NCI-H2029 treated with DMSO at 0.1 percent for 48 hours (cell line): Measurements from ENCODE around the gene WDR5.

Source experiments
- DNase-seq: peaks from one replicate; lab custom pipeline; 2025; lab: John Stamatoyannopoulos, UW

WDR5 gene

GRCh38 chr9:134158753-134159392 is 23.0 kb downstream of the WDR5 start:
- no peak for DNase-seq

- no peak for DNase-seq
These were observed 23.8 kb downstream of the WDR5 start for GRCh38 chr9:134159566-134160245.

DNA sequence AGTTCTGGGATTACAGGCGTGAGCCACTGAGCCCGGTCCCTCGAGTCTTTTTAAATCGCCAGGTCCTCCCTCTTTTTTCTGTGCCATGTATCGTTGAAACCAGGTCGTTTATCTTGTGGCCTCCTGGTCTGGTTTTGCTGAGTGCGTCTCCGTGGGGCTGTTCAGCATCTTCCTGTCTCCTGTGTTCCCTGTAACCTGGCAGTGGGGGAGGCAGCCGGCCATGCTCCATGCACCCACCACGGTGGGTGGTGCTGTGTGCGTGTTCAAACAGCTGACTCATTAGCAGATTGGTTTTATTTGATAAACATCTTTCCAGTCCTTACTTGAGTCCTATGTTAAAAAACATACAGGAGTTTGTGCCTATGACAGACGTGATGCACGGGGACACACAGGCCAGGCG is 25.8 kb downstream of the WDR5 start:
- DNase-seq = no peak

GRCh38 chr9:134162212-134162775 is 26.4 kb downstream of the WDR5 start:
- DNase-seq = no peak

DNA sequence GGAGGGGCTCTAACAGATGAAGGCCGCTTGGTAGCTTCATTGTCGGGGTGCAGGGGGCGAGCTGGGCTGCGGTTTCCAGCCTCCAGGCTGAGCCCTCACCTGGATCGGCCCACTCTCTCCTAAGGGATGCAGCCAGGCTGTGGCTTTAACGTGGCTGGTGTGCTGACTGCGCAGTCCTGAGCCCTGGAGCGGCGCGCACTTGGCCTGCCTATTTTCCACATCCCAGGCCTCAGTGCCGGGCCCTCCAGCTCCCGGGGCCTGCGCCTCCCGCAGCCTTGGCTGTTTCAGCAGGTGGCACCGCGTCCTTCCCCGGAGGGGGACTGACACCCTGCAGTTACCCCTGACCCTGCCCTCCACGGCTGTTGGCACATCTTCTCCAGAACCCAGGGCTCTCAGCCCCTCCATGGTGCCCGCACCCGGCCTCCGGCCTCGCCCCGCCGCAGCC is 27.1 kb downstream of the WDR5 start:
- DNase-seq = no peak

- no peak for DNase-seq
These were observed 27.7 kb downstream of the WDR5 start for GRCh38 chr9:134163371-134164196.

- no peak for DNase-seq
These were observed 29.0 kb downstream of the WDR5 start for GRCh38 chr9:134164879-134165278.

DNA sequence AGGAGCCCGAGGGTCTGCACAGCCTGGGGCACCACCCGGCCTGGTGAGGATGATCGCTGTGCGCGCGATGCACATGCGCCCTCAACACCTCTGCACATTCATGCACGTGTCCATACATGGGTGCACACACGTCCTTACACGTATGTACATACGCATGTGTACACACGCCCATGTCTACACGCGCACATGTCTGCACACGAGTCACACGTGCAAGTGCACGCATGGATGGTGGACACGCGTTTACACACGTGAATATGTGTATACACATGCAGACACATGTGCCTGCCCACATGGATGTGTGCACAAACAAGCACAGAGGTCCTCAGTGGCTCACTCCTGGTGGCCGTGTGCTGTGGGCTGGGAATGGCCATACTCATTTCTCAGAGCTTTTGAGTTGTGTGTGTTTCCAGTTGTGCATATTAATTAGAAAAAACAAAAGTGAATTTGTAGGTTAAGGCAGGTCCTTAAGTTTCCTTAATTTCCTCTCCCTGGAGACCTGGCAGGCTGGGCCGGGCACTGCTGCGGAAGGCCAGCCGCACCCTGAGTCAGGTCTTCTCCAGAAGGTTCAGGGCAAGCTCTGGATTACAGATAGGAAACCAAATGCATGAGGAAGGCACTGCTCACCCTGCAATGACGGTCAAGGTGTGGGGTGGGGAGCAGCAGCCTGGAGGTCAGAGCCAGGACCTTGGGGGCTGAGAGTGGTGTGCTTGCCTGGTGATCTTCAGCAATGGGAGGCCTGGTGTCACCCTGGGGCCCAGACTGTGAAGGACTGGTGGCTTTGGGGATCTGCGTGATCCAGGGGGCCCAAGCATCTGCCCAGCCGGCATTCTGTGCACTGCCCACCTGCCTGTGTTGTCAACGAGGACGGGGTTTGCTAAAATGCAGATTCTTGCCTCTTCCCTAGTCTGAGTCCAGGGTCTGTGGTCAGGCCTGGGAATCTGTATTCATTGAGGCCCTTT is 29.8 kb downstream of the WDR5 start:
- no peak for DNase-seq

DNA sequence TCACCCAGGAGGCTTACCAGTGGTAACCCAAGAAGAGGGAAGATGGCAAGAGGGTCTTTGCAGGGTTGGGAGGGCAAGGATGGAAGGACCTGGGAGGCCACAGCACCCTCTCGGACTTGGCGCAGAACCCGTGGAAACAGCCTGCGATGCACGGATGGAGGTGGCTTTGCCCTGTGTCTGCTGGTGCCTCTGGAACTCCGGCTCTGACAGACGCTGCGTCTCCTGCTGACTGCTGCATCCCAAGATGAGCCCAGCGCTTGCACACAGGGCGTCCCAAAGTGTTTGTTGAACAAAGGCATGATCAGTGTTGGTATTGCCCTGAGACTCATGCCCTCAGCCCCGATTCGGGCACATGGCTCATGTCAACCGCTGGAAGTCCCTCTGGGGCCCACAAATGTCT is 30.5 kb downstream of the WDR5 start:
- DNase-seq = no peak

DNA sequence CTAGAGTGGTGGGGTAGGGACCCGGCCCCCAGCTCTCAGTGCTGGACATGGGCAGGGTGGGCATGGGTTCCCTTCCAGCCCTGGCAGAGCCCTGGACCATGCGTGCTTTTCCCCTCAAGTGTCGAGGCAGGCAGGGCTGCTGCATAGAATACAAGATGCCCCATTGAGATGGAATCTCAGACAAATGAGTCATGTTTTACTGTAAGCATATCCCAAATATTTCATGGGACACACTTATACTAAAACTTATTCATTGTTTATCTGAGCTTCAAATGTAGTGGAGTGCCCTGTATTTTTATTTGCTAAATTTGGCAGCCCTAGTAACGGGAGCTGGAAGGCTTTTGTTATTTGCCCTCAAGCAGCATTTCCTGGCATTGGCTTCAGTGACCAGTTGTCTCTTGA is 31.6 kb downstream of the WDR5 start:
- no peak for DNase-seq

- no peak for DNase-seq
These were observed 33.1 kb downstream of the WDR5 start for GRCh38 chr9:134168757-134169550.

DNA sequence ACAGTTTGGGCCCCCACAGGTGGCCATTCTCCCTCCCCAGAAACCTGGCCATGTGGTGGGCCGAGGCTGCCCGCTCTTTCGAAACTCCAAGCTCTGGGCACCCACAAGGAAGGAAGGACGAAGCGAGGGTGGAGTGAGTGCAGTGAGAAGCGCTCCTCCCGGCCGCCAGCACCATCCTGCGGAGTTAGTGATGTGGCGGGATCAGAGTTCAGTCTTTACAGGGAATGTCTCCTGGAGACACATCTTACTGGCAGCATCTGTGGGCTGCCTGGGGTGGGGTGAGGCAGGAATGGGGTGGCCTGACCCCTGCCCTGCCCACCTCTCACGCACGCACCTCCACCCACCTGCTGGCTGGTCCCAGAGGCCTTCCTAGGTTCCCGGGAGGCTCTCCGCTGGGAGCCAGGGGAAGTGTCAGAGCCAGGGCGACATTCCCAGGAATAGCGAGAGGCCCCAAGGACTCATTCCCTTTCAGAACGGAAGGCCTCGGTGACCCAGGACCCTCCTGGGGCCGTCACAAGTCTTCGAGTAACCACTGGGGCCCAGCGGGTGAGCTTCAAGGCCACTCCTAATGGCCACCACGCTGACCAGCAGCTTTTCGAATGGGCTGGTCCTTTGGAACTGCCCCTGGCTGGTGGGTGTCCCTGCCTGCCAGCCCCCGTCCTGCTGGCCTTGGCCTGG is 34.0 kb downstream of the WDR5 start:
- DNase-seq = no peak

DNA sequence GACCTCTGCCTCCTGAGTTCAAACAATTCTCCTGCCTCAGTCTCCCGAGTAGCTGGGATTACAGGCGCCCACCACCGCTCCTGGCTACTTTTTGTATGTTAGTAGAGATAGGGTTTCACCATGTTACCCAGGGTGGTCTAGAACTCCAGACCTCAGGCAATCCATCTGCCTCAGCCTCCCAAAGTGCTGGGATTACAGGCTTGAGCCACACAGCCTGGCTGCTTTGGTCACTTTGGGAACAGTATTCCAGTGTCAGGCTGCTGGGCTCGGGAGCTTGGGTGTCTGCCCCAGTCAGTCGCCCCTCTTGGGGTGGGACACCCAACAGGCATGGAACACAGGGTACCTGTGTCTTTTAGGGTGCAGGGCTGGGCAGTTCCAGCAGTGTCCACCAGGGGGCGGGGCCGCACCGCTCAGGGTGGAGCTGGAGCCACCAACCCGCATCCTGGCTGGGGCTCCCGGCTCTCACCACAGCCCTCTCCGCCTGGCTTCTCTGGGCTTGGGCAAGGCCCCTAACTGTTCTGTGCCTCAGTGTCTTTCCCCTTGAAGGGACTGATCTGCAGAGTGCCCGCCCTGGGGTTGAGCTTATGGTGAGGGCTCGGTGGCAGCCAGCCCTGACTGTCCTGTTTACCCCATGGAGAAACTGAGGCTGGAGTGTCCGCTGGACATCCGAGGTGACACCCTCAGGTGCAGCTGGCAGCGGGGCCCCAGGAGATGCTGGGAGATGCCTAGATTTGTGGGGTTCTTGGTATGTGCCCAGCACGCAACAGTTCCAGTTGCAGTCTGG is 34.8 kb downstream of the WDR5 start:
- no peak for DNase-seq

DNA sequence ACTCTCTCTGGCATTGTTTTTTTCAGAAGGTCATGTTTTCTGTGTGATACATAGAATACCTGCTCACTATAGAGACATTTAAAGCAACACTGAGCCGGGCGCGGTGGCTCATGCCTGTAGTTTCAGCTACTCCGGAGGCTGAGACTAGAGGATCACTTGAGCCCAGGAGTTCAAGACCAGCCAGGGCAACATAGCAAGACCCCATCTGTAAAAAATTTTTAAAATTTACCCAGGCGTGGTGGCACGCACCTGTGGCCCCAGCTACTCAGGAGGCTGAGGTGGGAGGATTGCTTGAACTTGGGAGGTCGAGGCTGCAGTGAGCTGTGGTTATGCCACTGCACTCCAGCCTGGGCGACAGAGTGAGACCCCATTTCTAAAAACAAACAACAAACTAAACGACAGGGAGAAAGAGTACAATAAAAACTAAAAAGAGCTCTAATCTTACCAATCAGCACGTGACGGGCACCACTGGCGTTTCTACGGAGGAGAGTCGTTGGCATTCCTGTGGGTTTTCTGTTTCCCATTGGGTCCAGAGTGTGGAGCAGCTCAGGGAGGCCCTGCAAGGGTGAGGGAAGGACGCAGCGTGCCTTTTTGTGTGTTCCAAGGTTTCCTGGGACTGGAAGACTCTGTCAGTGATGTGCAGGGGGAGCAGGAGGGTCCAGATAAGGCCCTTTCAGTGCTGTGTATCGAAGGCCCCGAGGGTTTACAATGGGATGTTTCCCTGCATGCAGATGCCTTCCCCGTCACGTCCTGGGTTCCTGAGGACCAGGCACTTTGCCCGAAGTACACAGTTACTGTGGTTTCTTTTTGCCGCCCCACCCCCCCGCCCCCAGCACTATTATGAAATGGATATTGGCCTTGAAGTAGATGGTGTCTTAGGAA is 35.7 kb downstream of the WDR5 start:
- DNase-seq = no peak

DNA sequence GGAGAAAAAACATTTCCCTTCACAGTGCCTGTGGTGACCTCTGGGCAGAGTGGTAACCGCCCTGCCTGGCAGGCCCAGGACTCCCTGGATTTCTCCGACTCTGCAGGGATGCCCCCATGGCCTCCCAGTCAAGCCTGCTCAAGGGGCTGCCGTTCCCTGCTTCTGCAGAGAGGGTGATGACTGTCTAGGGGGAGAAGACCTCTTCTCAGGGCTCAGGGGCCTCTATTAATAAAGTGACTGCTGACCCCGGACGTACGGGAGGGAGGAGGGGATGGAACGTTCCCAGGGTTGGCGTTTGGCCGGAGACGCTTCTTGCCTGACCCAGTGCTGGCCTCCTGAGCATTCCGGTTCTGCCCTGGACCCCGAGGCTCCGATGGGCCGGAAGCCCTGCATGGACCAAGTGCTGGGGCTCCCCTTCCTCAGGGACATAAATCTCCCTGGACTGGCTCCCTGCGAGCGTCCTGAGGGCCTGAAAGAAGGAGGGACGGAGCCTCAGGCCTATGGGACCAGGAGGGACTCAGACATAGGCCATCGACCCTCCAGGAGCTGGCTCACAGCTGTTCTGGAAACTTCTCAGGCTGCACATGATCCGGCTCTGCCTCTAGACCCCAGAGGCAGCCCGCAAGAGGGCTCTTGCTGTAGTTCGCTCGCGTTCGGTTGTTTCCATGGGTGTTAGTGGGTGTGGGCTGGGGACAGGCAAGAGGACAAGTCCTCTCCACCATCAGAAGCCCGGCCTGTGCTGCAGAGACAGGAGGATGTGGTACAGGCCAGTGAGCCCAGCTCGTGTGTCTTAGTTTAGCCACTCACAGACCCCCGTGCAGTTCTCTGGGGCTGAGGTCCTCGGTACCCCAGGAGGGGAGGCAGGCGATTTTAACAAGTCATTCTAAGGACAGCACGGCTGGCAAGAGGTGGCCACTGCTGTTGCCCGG is 36.6 kb downstream of the WDR5 start:
- no peak for DNase-seq

DNA sequence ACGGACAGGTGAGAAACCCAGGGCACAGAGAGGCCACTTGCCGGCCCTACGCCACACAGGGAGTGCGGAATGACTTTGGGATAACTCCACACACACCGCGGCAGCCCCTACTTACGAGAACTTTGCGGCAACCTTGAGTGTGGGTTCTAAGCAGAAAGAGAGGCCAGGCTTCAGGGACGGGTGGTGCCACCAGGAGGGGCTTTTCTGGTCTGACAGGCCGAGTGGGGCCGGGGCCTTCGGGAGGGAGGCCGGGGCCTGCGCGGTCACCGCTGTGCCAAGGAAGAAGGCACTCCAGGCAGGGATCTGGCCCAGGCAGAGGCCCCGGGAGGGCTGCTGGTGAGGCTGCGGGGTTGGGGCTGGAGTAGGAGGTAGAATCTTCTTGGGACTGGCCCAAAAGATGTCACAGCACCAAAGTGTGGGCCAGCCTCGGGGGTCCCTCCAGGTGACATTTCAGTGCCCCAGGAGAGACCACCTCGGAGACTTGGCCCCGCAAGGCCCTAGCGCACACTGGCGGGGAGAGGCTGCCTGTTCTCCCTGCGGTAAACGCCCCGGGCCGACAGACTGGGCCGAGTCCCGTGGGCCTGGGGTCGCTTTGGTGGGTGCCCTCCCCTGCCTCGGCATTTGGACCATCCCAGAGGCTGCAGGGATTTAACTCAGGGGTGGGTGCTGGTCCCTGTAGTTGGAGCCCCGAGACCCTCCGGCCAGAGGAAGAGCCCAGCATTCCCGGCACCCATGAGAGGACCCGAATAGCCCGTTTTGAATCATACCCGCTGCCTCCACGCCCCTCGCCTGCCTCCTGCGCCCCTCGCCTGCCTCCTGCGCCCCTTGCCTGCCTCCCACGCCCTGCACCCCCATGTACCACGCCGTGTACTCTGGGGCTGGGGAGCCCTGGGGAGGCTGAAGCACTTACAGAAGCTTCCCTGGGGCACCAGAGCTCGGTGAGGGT is 37.5 kb downstream of the WDR5 start:
- DNase-seq = no peak
